Fibroblast of lung (primary cell): Measurements from ENCODE around the gene C9.

Experiments
- CTCF ChIP-seq, 2 donors: IDR thresholded peaks in 1 of 2; conservative IDR thresholded peaks in 1 of 2; 1 replicate in 1 of 2; 2 replicates in 1 of 2; pipeline ENCODE4 v1.5.1; 2011 to 2012; ENCODE audit warnings: low read length in 2 of 2, control low read depth in 1 of 2, inconsistent platforms in 1 of 2, low read depth in 1 of 2, mild to moderate bottlenecking in 1 of 2
- EZH2 ChIP-seq: IDR thresholded peaks from 2 replicates; pipeline ENCODE4 v1.5.1; 2012; ENCODE audit warnings: low read length, control low read depth, mild to moderate bottlenecking; ENCODE audit errors: missing control alignments

GRCh38 chr5:39235648-39236047 lies 128.6 kb downstream of the C9 start:
- TF ChIP-seq CTCF (conservative IDR thresholded peaks at IDR 0.05 in 1 of 2, IDR thresholded peaks at IDR 0.05 in 1 of 2; ENCODE audit: low read depth in 1 of 2, low read length in 2 of 2) (no peak), EZH2 (no peak)
